ENCODE measurements around the gene PLEKHH2.
"Not testable (repeated sequence)": the region's sequence is repeated elsewhere in the genome, so short reads cannot be mapped to it uniquely, and the experiment has no call there.

PLEKHH2 gene

DNA sequence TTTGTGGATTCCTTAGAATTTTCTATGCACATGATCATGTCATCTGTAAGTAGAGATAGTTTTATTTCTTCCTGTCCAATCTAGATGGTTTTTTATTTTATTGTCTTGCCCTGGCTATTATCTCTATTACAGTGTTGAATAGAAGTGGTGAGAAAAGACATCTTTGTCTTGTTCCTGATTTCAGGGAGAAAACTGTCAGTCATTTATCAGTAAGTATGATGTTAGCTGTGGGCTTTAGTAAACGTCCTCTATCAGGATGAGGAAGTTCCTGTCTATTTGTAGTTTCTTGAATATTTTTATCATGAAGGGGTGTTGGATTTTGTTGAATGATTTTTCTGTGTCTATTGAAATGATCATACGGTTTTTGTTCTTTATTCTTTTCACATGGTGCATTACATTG lies 5.3 kb downstream of the PLEKHH2 start:
- DNase-seq = no peak

GRCh38 chr2:43643680-43644079 lies 6.6 kb downstream of the PLEKHH2 start:
- no peak for DNase-seq

GRCh38 chr2:43648994-43649701 lies 12.1 kb downstream of the PLEKHH2 start:
- DNase-seq = no peak

- DNase-seq = no peak
Observed at GRCh38 chr2:43653506-43653905, 16.4 kb downstream of the PLEKHH2 start.

- no peak for DNase-seq
Observed at GRCh38 chr2:43657241-43657640, 20.2 kb downstream of the PLEKHH2 start.

DNA sequence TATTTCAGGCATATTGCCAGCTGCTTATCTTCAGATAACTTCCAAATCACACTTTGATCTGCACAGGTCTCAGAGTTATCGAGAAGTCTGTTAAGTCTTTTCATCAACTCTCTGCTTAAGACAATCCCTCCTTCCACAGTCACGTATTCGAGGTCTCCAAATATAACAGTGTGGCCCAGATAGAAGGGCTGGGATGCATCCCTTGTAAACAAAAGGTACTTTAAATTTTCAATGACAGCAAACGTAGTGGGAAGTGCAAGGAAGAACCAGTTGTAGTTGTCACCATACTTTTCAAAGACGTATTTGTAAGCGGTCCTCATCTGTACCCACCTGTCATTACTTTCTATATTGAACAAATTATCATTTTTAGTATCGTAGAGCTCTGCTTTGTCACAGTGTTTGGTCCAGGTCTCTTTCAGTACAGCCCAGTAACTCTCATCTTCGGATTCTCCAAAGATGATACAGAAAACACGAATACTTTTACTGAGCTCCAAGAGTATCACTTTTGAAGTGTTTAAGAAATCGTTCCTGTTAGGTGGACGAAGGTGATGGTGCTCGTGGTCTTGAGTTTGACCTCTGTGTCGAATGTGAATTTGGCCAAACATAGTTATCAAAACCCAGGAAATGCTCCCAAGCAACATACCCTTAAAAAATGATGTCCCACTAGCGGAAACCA lies 38.7 kb downstream of the PLEKHH2 start:
- DNase-seq = no peak

DNA sequence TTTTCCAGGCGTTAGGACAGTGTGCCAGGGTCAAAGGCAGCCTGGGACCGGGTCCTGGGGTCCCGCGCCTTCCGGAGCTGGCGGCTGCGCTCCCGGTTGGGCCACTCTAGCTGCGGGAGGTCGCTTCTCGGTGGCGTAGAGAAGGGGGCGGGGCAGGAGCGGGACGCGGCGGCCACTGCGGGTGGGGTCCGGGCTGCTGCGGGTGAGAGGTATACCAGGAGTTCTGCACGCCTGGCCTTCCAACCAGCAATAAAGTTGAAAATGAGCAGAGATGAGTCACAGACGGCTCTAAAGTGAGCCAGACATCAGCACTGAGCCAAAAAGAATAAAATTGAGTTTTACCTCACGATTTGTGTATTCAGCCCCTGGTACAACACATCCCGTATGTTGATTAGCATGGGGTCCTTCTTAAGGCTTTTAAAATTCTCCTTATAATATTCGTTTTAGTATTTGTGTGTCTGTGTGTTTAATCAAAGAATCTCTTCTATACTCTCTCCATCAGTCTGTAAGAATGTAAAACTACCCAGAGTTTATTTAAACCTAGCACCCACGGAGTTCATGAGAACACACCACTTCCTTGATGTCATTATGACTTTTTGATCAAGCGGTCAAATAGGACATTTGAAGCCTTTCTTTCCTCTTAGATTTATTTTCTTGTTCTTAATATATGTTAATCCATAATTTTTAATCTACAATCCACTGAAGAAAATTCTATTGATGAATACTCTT lies 39.4 kb downstream of the PLEKHH2 start, which contains the start of gene C1GALT1C1L:
Gene C1GALT1C1L, minus strand, starts transcription at position 108 of the 729 bp plus-strand sequence. Its CDS starts 107 bp downstream, at position 1.
- DNase-seq = peak; percentile 21

GRCh38 chr2:43677783-43678182 lies 40.7 kb downstream of the PLEKHH2 start:
- DNase-seq = not testable (repeated sequence)

DNA sequence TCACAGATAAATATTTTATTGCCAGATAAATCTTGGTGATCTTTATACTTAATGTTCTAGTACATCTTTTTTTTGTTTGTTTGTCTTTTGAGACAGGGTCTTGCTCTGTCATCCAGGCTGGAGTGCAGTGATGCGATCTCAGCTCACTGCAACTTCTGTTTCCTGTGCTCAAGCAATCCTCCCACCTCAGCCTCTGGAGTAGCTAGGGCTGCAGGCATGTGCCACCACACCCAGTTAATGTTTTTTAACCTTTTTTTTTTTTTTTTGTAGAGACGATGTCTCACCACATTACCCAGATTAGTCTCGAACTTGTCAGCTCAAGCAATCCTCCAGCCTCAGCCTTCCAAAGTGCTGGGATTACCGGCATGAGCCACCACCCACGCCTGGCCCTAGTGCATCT lies 48.3 kb downstream of the PLEKHH2 start:
- no peak for DNase-seq

DNA sequence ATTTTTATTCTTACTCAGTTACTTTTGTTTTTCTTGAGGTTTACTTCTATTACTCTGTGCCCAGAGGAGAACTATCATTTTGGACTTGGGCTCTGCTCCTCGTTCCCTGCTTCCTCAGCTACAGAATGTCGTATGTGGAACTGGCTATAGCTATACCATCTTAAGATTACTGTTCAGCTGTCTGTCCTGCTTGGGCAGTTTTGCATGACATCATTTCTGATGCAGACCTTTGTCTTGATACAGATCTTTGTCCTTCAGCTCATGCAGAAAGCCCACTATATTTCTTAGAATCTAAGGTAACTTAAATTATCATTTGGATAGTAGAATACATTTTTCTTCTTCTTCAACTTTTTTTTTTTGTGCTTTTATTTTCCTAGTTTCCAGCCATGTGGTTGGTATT lies 52.9 kb downstream of the PLEKHH2 start:
- DNase-seq = no peak

DNA sequence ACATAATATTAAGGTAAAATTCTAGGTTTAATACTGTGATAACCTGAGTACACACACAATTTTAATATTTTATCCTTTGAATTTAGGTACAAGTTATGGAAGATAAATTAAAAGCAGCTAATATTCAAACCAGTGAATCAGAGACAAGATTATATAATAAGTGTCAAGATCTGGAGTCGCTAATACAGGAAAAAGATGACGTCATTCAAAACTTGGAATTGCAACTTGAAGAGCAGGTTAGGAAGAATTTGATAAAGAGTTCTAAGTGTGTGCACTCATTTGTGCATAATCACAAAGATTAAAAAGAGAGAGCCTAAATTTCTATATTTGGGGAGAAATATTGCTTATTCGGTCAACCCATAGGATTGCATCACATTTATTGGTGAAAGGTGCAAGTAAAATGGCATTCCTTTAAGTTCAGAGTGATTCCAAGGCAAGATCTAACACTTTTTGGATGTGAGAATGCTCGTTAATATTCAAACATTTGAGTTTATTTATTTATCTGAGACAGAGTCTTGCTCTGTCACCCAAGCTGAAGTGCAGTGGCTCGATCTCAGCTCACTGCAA lies 55.5 kb downstream of the PLEKHH2 start:
- no peak for DNase-seq

- not testable (repeated sequence) for DNase-seq
Observed at GRCh38 chr2:43698140-43698539, 61.1 kb downstream of the PLEKHH2 start.

DNA sequence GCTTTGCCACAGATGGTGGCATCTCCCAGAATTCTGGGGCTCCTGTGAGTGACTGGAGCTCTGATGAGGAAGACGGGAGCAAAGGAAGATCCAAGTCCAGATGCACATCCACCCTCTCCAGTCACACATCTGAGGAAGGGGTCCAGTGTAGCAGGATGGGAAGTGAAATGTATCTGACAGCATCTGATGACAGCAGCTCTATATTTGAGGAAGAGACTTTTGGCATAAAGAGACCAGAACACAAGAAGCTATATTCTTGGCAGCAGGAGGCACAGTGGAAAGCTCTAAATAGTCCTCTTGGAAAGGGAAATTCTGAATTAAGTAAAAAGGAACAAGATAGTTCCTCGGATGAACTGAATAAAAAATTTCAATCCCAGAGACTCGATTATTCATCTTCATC lies 62.7 kb downstream of the PLEKHH2 start:
- DNase-seq = no peak

GRCh38 chr2:43701111-43701510 lies 64.1 kb downstream of the PLEKHH2 start:
- no peak for DNase-seq

DNA sequence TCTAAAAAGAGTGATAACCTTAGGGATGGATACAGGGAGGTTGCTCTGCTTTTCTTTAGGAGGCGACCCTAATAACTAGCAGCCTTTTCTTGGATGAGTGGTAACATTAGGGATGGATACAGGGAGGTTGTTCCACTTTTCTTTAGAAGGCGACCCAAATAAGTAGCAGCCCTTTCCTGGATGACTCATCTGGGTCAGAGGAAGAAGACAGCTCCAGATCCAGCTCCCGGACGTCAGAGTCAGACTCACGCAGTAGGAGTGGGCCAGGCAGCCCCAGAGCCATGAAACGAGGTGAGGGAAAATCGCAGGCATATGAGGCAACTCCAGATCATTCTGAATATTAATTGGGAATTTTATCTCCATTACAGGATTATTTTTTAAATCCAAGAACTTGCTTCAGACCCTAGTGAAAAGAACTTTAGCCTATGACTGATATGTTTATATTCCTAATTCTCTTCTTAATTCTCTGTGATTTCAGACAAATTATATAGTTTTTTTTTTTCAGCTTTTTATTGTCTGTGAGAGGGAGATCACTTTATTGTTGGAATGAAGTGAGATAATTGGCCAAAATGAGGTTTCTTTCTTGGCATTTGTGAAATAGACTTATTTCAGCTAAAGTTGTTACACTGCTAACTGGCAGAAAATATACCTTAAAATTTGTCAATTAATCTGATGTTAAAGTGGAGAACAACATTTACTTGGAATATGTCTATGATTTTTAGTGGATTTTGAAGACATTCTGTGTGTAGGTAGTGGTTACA lies 70.4 kb downstream of the PLEKHH2 start:
- DNase-seq = no peak

GRCh38 chr2:43708178-43708577 lies 71.1 kb downstream of the PLEKHH2 start:
- no peak for DNase-seq

DNA sequence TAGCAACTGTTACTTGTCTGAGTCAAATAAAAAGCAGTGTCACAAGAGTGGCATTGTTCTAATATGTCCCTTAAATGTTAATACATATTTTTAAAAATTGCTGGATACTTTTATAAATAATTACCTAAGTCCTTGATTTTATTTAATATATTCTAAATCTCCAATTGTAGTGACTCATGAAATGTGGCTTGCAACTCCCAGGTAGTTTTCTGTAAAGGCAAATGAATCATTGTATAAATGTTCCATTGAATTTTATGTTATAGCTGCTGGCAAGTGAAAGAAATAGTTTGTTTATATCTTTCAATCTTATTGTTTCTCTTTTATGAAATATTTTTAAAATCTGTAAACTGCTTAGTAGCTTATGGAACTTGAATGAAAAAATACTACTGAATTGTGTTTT lies 71.8 kb downstream of the PLEKHH2 start:
- no peak for DNase-seq

DNA sequence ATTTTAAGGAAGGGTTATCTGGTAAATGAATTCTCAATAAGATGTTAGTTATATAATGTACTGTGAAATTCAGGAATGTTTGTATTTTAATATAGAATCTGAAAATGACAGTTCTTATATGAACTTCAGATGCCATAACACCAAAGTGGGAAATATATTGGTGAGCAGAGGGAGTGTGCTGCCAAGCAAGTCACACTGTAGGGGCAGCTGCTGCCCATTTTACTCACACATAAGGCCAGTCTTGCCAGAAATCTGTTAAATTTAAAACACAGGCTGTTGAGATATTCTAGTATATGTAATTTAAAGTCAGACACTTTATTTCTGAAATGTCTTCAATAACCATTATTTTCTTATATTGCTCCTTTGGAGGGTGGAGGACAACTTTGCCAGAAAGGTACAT lies 73.8 kb downstream of the PLEKHH2 start:
- DNase-seq = no peak

DNA sequence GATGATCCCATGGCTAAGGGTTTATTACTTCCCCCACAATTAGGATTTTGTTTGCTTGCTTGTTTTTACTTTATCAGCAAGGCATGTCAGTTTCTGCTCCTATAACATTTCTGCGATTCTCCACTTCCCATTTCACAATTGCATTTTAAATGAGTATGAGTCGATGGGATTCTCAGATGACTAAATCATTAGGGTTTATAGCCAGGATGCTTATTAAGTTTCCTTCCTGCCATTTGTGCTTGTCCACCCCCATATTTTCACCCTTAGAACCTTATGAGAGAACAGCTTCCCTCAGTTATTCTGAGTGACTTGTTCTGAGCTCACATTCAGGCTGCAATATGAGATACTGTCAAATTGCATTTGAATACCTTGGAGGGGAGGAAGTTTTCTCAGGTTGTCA lies 77.1 kb downstream of the PLEKHH2 start:
- no peak for DNase-seq

DNA sequence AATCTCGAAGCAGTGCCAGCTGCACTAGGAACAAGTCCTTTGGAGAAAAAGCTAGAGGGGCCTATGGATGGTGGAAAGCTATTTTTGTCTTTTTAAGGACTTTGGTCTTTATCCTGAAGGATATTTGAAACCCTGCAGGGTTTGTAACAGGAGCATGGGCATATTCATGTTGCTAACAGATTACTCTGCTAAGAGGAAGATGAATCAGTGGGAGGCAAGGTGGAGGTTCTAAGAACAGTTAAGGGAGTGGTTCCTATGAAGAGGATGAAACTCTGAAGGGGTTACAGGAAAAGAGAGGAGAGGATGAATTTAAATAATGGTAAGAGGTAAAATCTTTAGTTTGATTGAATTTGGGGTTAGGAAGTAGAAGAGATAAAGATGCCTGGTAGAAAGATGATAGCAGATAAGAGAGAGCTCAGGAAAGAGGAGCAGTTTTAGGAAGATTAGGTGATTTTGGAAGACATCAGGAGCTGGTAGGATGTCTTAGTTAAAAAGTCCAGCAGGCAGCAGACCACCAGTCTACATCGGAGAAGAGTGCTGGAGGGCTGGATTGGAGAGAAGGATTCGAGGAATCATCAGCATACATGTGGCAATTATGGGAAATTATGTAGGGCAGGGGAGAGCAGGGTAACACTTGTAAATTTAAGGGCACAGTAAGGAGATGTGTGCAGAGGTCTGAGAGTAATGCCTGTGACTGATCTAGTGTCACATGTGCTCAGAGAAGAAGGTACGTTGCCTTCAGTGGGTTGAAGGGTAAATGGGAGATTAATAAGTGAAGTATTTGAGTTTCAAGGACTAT lies 78.4 kb downstream of the PLEKHH2 start:
- no peak for DNase-seq

- no peak for DNase-seq
Observed at GRCh38 chr2:43717322-43717721, 80.3 kb downstream of the PLEKHH2 start.

Data from activated CD4-positive, alpha-beta T cell treated with anti-CD3 and anti-CD28 coated beads, Interleukin-2, Interleukin-6, amounts not matched to agents 100 ng/mL and 50 ng/mL, durations not matched to agents 16 hours and 8 hours (primary cell).